ENCODE data around the gene ITGB5.

Gene ITGB5

GRCh38 chr3:124845406-124845805 is 41.8 kb downstream of the ITGB5 start:
- H3K4me3 ChIP-seq (ENCODE audit: low read depth, low read length) = no peak overlapping the region
- DNase-seq (ENCODE audit: low read depth) = no peak
- TF ChIP-seq, protein P1, sequence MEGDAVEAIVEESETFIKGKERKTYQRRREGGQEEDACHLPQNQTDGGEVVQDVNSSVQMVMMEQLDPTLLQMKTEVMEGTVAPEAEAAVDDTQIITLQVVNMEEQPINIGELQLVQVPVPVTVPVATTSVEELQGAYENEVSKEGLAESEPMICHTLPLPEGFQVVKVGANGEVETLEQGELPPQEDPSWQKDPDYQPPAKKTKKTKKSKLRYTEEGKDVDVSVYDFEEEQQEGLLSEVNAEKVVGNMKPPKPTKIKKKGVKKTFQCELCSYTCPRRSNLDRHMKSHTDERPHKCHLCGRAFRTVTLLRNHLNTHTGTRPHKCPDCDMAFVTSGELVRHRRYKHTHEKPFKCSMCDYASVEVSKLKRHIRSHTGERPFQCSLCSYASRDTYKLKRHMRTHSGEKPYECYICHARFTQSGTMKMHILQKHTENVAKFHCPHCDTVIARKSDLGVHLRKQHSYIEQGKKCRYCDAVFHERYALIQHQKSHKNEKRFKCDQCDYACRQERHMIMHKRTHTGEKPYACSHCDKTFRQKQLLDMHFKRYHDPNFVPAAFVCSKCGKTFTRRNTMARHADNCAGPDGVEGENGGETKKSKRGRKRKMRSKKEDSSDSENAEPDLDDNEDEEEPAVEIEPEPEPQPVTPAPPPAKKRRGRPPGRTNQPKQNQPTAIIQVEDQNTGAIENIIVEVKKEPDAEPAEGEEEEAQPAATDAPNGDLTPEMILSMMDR (IDR thresholded peaks at IDR 0.05; ENCODE audit: low read depth, low read length, missing control alignments) = no peak

DNA sequence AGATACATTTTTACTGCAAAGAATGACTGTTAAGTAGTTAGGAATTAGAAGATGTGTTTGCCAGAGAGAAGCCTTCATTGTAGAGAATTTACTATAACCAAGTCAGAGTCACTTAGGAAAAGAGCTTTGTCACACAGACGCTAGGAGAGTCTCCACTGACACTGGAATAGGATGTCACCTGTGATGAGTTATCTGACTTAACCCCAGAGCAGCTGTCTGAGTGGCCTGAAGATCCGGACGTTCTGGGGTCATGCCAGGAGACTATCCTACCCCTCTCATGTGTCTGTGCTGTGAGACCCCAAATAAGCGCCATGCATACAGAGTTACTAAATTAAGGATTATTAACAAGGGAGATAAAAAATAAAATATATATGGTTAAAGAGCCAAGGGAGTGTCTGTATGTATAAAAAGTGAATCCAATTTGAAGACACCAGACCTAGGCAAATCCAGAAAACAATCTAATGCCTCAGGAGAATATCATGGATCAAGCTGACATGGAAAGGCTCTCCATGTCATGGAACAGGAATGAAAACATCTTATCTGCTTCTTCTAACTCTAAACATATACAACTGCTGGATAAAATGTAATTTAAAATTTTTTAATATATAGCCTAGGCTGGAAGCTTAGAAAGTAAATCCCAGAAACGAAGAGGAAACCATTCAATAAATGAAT is 43.5 kb downstream of the ITGB5 start:
- no peak overlapping the region for H3K4me3 ChIP-seq (ENCODE audit: low read depth, low read length)
- TF ChIP-seq, protein P1 (IDR thresholded peaks at IDR 0.05; ENCODE audit: low read depth, low read length, missing control alignments) = no peak
- DNase-seq (ENCODE audit: low read depth) = no peak

GRCh38 chr3:124843047-124843446 is 44.1 kb downstream of the ITGB5 start:
- H3K4me3 ChIP-seq (ENCODE audit: low read depth, low read length) = no peak overlapping the region
- DNase-seq (ENCODE audit: low read depth) = no peak
- TF ChIP-seq, protein P1 (IDR thresholded peaks at IDR 0.05; ENCODE audit: low read depth, low read length, missing control alignments) = no peak

- TF ChIP-seq, protein P1 (IDR thresholded peaks at IDR 0.05; ENCODE audit: low read depth, low read length, missing control alignments) = no peak
- no peak overlapping the region for H3K4me3 ChIP-seq (ENCODE audit: low read depth, low read length)
- no peak for DNase-seq (ENCODE audit: low read depth)
Measured at GRCh38 chr3:124841517-124841916, 45.6 kb downstream of the ITGB5 start.

- no peak for DNase-seq (ENCODE audit: low read depth)
- TF ChIP-seq, protein P1 (IDR thresholded peaks at IDR 0.05; ENCODE audit: low read depth, low read length, missing control alignments) = no peak
- H3K4me3 ChIP-seq (ENCODE audit: low read depth, low read length) = no peak overlapping the region
Measured at GRCh38 chr3:124840331-124840730, 46.8 kb downstream of the ITGB5 start.

- no peak for DNase-seq (ENCODE audit: low read depth)
Measured at GRCh38 chr3:124839896-124840295, 47.3 kb downstream of the ITGB5 start.

More at GRCh38 chr3:124839896-124840295, 47.3 kb downstream of the ITGB5 start:
- TF ChIP-seq, protein P1 (IDR thresholded peaks at IDR 0.05; ENCODE audit: low read depth, low read length, missing control alignments) = no peak
- H3K4me3 ChIP-seq (ENCODE audit: low read depth, low read length) = no peak overlapping the region
